CD4-positive, alpha-beta T cell treated with Interleukin-6 for 4 hours (primary cell): ENCODE data around the gene RHOG.
A peak's percentile ranks its signal among the peaks of the same experiment; 100 is the strongest.

ENCODE experiments used
- DNase-seq: peaks from one replicate; pipeline ENCODE4 v3.0.0-alpha.2; 2020; ENCODE audit warnings: mixed read lengths

RHOG gene

GRCh38 chr11:3857628-3858027, 16.9 kb upstream of the RHOG start:
- DNase-seq = no peak

- no peak for DNase-seq
Measured at GRCh38 chr11:3856856-3857553, 16.2 kb upstream of the RHOG start.

GRCh38 chr11:3855808-3856491, 15.2 kb upstream of the RHOG start:
- DNase-seq = peak; percentile 57

GRCh38 chr11:3854977-3855807, 14.4 kb upstream of the RHOG start, which contains the start of gene STIM1:
Gene STIM1 (plus strand): TSS chr11:3855664. CDS start chr11:3856271, 607 bp downstream.
- peak; percentile 97 for DNase-seq

- no peak for DNase-seq
Measured at GRCh38 chr11:3854660-3854976, 13.9 kb upstream of the RHOG start.

GRCh38 chr11:3853899-3854659, 13.3 kb upstream of the RHOG start:
- peak; percentile 82 for DNase-seq

- DNase-seq = no peak
Measured at GRCh38 chr11:3853545-3853842, 12.7 kb upstream of the RHOG start.

- peak; percentile 64 for DNase-seq
Measured at GRCh38 chr11:3849297-3849874, 8.6 kb upstream of the RHOG start.

GRCh38 chr11:3845670-3846069, 4.9 kb upstream of the RHOG start:
- no peak for DNase-seq

GRCh38 chr11:3845246-3845645, 4.5 kb upstream of the RHOG start:
- no peak for DNase-seq

GRCh38 chr11:3843326-3843725, 2.6 kb upstream of the RHOG start:
- no peak for DNase-seq

- DNase-seq = peak; percentile 94
Measured at GRCh38 chr11:3841426-3842350, 929 bp upstream of the RHOG start.

GRCh38 chr11:3840004-3840869, 522 bp downstream of the RHOG start:
- peak; percentile 42 for DNase-seq

GRCh38 chr11:3838504-3838903, 2.3 kb downstream of the RHOG start:
- no peak for DNase-seq

- DNase-seq = no peak
Measured at GRCh38 chr11:3837793-3838192, 3.0 kb downstream of the RHOG start.

GRCh38 chr11:3836903-3837302, 3.9 kb downstream of the RHOG start:
- DNase-seq = peak; percentile 76

GRCh38 chr11:3835751-3836150, 5.0 kb downstream of the RHOG start:
- no peak for DNase-seq

GRCh38 chr11:3834664-3835461, 5.9 kb downstream of the RHOG start:
- peak; percentile 32 for DNase-seq

GRCh38 chr11:3834349-3834663, 6.5 kb downstream of the RHOG start:
- DNase-seq = no peak

GRCh38 chr11:3833449-3833848, 7.3 kb downstream of the RHOG start:
- DNase-seq = no peak
